ENCODE data around the gene SEC31A. TPM values are rescaled to one million over a fixed set of nuclear protein-coding genes. Genes with fewer than 3 reads are reported as not detected.
A peak's percentile ranks its signal among the peaks of the same experiment; 100 is the strongest.

Gene SEC31A, protein sequence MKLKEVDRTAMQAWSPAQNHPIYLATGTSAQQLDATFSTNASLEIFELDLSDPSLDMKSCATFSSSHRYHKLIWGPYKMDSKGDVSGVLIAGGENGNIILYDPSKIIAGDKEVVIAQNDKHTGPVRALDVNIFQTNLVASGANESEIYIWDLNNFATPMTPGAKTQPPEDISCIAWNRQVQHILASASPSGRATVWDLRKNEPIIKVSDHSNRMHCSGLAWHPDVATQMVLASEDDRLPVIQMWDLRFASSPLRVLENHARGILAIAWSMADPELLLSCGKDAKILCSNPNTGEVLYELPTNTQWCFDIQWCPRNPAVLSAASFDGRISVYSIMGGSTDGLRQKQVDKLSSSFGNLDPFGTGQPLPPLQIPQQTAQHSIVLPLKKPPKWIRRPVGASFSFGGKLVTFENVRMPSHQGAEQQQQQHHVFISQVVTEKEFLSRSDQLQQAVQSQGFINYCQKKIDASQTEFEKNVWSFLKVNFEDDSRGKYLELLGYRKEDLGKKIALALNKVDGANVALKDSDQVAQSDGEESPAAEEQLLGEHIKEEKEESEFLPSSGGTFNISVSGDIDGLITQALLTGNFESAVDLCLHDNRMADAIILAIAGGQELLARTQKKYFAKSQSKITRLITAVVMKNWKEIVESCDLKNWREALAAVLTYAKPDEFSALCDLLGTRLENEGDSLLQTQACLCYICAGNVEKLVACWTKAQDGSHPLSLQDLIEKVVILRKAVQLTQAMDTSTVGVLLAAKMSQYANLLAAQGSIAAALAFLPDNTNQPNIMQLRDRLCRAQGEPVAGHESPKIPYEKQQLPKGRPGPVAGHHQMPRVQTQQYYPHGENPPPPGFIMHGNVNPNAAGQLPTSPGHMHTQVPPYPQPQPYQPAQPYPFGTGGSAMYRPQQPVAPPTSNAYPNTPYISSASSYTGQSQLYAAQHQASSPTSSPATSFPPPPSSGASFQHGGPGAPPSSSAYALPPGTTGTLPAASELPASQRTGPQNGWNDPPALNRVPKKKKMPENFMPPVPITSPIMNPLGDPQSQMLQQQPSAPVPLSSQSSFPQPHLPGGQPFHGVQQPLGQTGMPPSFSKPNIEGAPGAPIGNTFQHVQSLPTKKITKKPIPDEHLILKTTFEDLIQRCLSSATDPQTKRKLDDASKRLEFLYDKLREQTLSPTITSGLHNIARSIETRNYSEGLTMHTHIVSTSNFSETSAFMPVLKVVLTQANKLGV
- 110 and 210 TPM in 2 replicates for total RNA-seq (ENCODE audit: low replicate concordance)

DNA sequence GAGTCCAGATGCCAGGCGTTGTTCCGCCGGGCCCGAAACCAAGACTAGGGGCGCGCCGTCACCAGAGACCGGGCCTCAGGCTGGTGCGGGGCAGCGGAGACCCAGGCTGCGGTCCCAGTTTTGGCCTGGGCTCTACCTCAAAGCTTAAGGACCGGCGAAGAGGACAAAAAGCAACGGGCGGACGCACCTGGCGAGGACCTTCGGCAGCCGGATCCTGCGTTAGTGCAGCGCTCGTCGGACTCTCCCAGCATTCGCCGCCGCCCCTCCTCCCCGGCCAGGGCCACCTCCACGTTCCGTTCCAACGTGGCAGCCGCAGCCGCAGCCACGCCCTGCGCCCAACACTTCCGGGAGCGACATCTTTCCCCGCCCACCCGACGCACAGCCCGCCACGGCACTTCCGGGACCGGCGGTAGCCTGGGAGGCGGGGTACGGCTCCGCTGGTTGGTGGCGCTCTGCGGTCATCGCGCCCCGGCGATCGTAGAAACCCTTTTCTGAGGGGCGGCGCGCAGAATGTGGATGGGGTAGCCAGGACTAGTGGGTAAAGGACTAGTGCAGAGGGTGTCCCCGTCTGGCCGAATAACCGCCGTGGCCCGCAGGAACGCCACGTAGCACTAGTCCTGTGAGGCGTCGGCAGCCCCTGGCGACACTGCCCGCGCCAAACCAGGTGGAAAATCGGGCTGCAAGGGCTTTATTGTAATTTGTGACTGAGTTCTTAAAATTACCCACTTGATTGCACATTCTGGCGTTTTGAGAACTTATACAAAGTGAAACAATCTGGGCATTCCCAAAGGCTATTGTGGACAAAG is at the start of gene SEC31A:
Gene SEC31A (minus strand): TSS at position 253 of the 806 bp plus-strand sequence. CDS start 9,217 bp downstream, outside the sequence.
- Histone ChIP-seq H3K27ac (peak within 1 kb of the TSS; percentile 92), H3K9ac (peak within 1 kb of the TSS; percentile 85), H3K4me1 (peaks cover 3% of the 10 kb centered on the region), H2AFZ (replicated peaks) (peak within 1 kb of the TSS; percentile 83), H3K9me3 (ENCODE audit: low read depth) (no peaks in the 10 kb centered on the region), H4K20me1 (ENCODE audit: low read depth) (peaks cover 55% of the 10 kb centered on the region), H3K36me3 (peaks cover 16% of the 10 kb centered on the region), H3K79me2 (ENCODE audit: low read depth) (peaks cover 93% of the 10 kb centered on the region), H3K4me2 (peak within 1 kb of the TSS; percentile 83), H3K27me3 (no peaks in the 10 kb centered on the region), H3F3A (ENCODE audit: low read depth) (peaks cover 50% of the 10 kb centered on the region), H3K4me3 (peak within 1 kb of the TSS; percentile 84)
- DNase-seq (ENCODE audit: low spot score): peak; percentile 99
- peak within 1 kb of the TSS; percentile 99 for H3K4me3 Mint-ChIP-seq
- peaks cover 2% of the 10 kb centered on the region for H3K27me3 Mint-ChIP-seq (ENCODE audit: insufficient read depth, low read depth)
- peaks cover 12% of the 10 kb centered on the region for H3K36me3 Mint-ChIP-seq
- H3K27ac Mint-ChIP-seq: peak within 1 kb of the TSS; percentile 97
- peaks cover 31% of the 10 kb centered on the region for H3K4me1 Mint-ChIP-seq
- TF ChIP-seq, protein P1, sequence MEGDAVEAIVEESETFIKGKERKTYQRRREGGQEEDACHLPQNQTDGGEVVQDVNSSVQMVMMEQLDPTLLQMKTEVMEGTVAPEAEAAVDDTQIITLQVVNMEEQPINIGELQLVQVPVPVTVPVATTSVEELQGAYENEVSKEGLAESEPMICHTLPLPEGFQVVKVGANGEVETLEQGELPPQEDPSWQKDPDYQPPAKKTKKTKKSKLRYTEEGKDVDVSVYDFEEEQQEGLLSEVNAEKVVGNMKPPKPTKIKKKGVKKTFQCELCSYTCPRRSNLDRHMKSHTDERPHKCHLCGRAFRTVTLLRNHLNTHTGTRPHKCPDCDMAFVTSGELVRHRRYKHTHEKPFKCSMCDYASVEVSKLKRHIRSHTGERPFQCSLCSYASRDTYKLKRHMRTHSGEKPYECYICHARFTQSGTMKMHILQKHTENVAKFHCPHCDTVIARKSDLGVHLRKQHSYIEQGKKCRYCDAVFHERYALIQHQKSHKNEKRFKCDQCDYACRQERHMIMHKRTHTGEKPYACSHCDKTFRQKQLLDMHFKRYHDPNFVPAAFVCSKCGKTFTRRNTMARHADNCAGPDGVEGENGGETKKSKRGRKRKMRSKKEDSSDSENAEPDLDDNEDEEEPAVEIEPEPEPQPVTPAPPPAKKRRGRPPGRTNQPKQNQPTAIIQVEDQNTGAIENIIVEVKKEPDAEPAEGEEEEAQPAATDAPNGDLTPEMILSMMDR (IDR thresholded peaks at IDR 0.05): peak; percentile 9
- TF ChIP-seq EZH2phosphoT487 (IDR thresholded peaks at IDR 0.05): no peak
- H3K9me3 Mint-ChIP-seq: no peaks in the 10 kb centered on the region

GRCh38 chr4:82939414-82939813 is 48.5 kb upstream of the SEC31A start:
- H3K4me1 Mint-ChIP-seq: no peaks in the 10 kb centered on the region
- Histone ChIP-seq H2AFZ (replicated peaks) (no peak overlapping the region), H3K27me3 (no peaks in the 10 kb centered on the region), H3K36me3 (peaks cover 29% of the 10 kb centered on the region), H3K9ac (no peak overlapping the region), H3K4me3 (no peak overlapping the region), H4K20me1 (ENCODE audit: low read depth) (peaks cover 4% of the 10 kb centered on the region), H3K79me2 (ENCODE audit: low read depth) (no peaks in the 10 kb centered on the region), H3K9me3 (ENCODE audit: low read depth) (no peaks in the 10 kb centered on the region), H3F3A (ENCODE audit: low read depth) (no peaks in the 10 kb centered on the region), H3K4me1 (no peaks in the 10 kb centered on the region), H3K27ac (no peak overlapping the region), H3K4me2 (no peak overlapping the region)
- H3K4me3 Mint-ChIP-seq: no peak overlapping the region
- H3K27me3 Mint-ChIP-seq (ENCODE audit: insufficient read depth, low read depth): no peaks in the 10 kb centered on the region
- H3K36me3 Mint-ChIP-seq: peaks cover 17% of the 10 kb centered on the region
- H3K9me3 Mint-ChIP-seq: no peaks in the 10 kb centered on the region
- H3K27ac Mint-ChIP-seq: no peak overlapping the region
- DNase-seq (ENCODE audit: low spot score): no peak
- TF ChIP-seq EZH2 (IDR thresholded peaks at IDR 0.05) (no peak), EZH2phosphoT487 (IDR thresholded peaks at IDR 0.05) (no peak)
- TF ChIP-seq, protein P1 (IDR thresholded peaks at IDR 0.05): no peak

DNA sequence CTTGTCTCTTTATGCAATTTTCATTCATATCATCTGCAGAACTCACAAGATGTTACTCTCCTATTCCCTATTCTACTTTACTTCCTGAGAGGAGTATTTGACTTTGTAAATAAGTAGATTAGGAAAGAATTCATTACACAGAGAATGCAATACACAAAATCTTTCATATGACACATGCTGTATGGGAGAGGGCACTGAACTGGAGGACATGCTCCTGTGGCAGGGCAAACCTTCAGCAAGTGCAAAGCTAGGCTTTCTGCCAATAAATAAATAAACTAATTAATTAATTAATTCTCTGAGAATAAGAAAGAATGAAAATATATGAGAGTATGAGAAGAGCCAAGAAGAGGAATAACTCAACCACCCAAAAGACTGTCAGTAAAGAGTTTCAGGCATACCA is 43.5 kb upstream of the SEC31A start:
- H3K79me2 ChIP-seq (ENCODE audit: low read depth): no peaks in the 10 kb centered on the region
- H3K36me3 ChIP-seq: peaks cover 34% of the 10 kb centered on the region
- Mint-ChIP-seq H3K4me3 (no peak overlapping the region), H3K27ac (no peak overlapping the region), H3K9me3 (no peaks in the 10 kb centered on the region), H3K36me3 (peaks cover 26% of the 10 kb centered on the region), H3K27me3 (ENCODE audit: insufficient read depth, low read depth) (no peaks in the 10 kb centered on the region), H3K4me1 (no peaks in the 10 kb centered on the region)
- DNase-seq (ENCODE audit: low spot score): no peak
- no peaks in the 10 kb centered on the region for H3K27me3 ChIP-seq
- H3K9me3 ChIP-seq (ENCODE audit: low read depth): no peaks in the 10 kb centered on the region
- no peaks in the 10 kb centered on the region for H4K20me1 ChIP-seq (ENCODE audit: low read depth)
- H3K4me2 ChIP-seq: no peak overlapping the region
- H2AFZ ChIP-seq (replicated peaks): no peak overlapping the region
- H3K27ac ChIP-seq: no peak overlapping the region
- H3K4me1 ChIP-seq: no peaks in the 10 kb centered on the region
- H3F3A ChIP-seq (ENCODE audit: low read depth): no peaks in the 10 kb centered on the region
- TF ChIP-seq, protein P1 (IDR thresholded peaks at IDR 0.05): no peak
- TF ChIP-seq EZH2phosphoT487 (IDR thresholded peaks at IDR 0.05) (no peak), EZH2 (IDR thresholded peaks at IDR 0.05) (no peak)
- no peak overlapping the region for H3K9ac ChIP-seq
- H3K4me3 ChIP-seq: no peak overlapping the region

All from neural progenitor cell (in vitro differentiated cells).